ENCODE results near the gene SCIN. TPM values are rescaled to one million over a fixed set of nuclear protein-coding genes. Genes with fewer than 3 reads are reported as not detected.
A peak's percentile ranks its signal among the peaks of the same experiment; 100 is the strongest.

Gene SCIN
- total and polyA plus RNA-seq, 2 experiments from 2014 or later = 0.02 to 0.66 TPM

DNA sequence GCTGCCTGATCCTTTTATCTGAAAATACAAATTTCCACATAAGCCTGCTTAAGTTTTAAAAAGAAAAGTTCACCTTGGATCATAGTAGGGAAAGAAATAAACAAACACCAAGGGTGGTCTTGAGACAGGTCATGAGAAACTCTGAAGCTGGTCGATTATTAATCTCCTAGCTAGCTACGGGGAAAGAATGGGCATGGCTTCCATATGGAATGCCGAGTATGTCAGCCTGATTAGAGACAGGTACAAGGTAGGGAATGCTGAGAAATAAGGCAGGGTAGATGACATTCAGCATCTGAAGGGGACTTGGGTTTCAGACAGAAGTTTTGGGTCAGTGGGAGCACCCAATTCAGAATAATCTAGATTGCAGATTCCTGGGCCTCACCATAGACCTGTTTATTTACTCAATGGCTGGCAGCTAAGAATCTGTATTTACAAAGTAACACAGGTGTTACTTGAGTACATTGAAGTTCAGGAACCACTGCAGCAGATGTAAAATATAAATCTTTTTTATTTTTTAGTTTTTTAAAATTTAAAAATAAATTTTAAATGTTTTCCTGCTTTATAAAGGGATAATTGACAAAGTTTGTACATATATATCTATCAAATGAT is 49.0 kb downstream of the SCIN start:
- no peak overlapping the region for H3K27ac ChIP-seq
- no peak for TF ChIP-seq CTCF (IDR thresholded peaks at IDR 0.05; ENCODE audit: low read depth, low read length)
- no peaks in the 10 kb centered on the region for H3K4me1 ChIP-seq (ENCODE audit: low read depth)
- no peak overlapping the region for H3K4me3 ChIP-seq
- no peaks in the 10 kb centered on the region for H3K36me3 ChIP-seq
- no peak for DNase-seq (ENCODE audit: low read depth in 1 of 2, low spot score in 1 of 2)
- H3K9me3 ChIP-seq (ENCODE audit: low read depth) = no peaks in the 10 kb centered on the region
- no peaks in the 10 kb centered on the region for H3K27me3 ChIP-seq

- H3K9me3 ChIP-seq (ENCODE audit: low read depth) = no peaks in the 10 kb centered on the region
- TF ChIP-seq CTCF (IDR thresholded peaks at IDR 0.05; ENCODE audit: low read depth, low read length) = no peak
- no peaks in the 10 kb centered on the region for H3K36me3 ChIP-seq
- no peaks in the 10 kb centered on the region for H3K4me1 ChIP-seq (ENCODE audit: low read depth)
- DNase-seq (ENCODE audit: low read depth in 1 of 2, low spot score in 1 of 2) = no peak
- no peak overlapping the region for H3K27ac ChIP-seq
- H3K27me3 ChIP-seq = no peaks in the 10 kb centered on the region
- no peak overlapping the region for H3K4me3 ChIP-seq
Measured at GRCh38 chr7:12620371-12620770, 49.9 kb downstream of the SCIN start.

DNA sequence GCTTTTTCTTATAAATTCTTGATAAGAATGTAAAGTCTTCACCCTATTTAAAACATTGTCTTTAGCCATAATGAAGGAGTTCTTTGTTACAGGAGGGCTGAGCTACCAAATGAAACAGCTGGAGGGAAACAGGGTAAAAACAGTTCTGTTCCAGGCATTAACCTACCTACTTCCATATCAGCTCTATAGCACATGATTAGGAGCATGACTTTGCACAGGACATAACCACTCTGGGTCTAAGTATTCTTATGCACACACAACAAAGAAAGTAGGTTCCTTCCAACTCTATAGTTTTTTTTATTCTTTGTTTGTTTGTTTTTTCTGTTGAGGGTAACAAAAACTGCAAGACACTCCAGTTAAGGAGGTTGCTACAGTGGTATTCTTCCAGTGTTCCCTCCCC is 52.7 kb downstream of the SCIN start:
- DNase-seq (ENCODE audit: low read depth in 1 of 2, low spot score in 1 of 2) = no peak
- Histone ChIP-seq H3K9me3 (ENCODE audit: low read depth) (no peaks in the 10 kb centered on the region), H3K27ac (no peak overlapping the region), H3K4me1 (ENCODE audit: low read depth) (no peaks in the 10 kb centered on the region), H3K27me3 (no peaks in the 10 kb centered on the region), H3K4me3 (no peak overlapping the region), H3K36me3 (no peaks in the 10 kb centered on the region)
- TF ChIP-seq CTCF (IDR thresholded peaks at IDR 0.05; ENCODE audit: low read depth, low read length) = no peak

DNA sequence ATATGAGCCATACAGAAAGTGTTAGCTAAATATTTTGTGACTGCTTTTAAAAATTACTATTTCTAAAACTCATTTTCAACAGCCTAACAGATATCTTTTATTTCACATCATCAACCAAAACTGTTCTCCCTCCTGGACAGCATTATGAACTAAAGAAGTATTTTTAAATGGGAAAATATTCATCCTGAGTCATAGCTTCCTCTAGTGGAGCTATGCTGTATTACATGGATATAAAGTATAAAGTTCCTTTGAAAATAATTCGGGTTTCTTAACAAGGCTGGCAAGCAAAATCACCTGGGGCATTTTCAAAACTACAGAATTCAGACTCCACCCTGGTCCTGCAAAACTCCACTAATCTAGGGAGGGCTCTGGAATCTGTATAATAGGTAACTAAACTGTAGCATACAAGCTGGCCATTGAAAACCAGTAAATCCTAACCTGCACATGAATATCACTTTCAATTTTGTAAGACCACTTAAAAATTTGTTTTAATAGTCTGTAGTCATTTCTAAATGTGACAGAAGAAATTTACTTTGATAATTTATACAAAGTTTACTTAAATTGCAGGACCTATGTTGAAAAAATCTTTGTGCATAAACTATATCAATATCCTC is 53.5 kb downstream of the SCIN start:
- no peak overlapping the region for H3K4me3 ChIP-seq
- no peaks in the 10 kb centered on the region for H3K36me3 ChIP-seq
- H3K4me1 ChIP-seq (ENCODE audit: low read depth) = no peaks in the 10 kb centered on the region
- no peaks in the 10 kb centered on the region for H3K9me3 ChIP-seq (ENCODE audit: low read depth)
- H3K27ac ChIP-seq = no peak overlapping the region
- DNase-seq (ENCODE audit: low read depth in 1 of 2, low spot score in 1 of 2) = peak; percentile 33
- peak; percentile 69 for TF ChIP-seq CTCF (IDR thresholded peaks at IDR 0.05; ENCODE audit: low read depth, low read length)
- H3K27me3 ChIP-seq = no peaks in the 10 kb centered on the region

DNA sequence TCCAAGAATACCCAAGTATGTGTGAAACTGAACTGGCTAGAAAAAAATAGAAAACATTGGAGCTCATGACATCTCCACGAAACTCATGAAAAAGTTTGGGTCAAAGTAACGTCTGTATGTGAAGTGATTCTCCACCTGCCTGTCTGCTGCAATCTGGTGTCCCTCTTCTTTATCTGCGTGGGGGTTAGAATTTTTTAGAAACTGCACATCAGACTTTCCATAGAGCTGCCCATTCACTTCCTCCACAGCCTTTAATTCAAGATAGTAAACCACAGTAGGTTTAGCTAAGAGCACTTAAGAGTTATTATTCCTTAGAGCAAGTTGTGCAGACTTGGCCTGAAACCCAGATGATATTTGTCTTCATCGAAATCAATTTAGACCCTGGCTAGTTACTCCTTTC is 55.3 kb downstream of the SCIN start:
- H3K4me1 ChIP-seq (ENCODE audit: low read depth) = no peaks in the 10 kb centered on the region
- DNase-seq (ENCODE audit: low read depth in 1 of 2, low spot score in 1 of 2) = peak in 1 of 2 donors; percentile 6
- no peaks in the 10 kb centered on the region for H3K27me3 ChIP-seq
- H3K27ac ChIP-seq = no peak overlapping the region
- H3K9me3 ChIP-seq (ENCODE audit: low read depth) = no peaks in the 10 kb centered on the region
- no peaks in the 10 kb centered on the region for H3K36me3 ChIP-seq
- no peak for TF ChIP-seq CTCF (IDR thresholded peaks at IDR 0.05; ENCODE audit: low read depth, low read length)
- H3K4me3 ChIP-seq = no peak overlapping the region

Measured in cardiac muscle cell (in vitro differentiated cells and primary cell).